SK-N-MC (cell line): Measurements from ENCODE around the gene CUX1.
"Not testable (repeated sequence)": the region's sequence is repeated elsewhere in the genome, so short reads cannot be mapped to it uniquely, and the experiment has no call there.

Experiments used
- EZH2 ChIP-seq: fragments of 200-600 bp; sonication (generic); IDR thresholded peaks from one replicate; pipeline ENCODE4 v1.6.1; 2017; ENCODE audit warnings: antibody characterized with exemption
- FOXP2 ChIP-seq: optimal IDR thresholded peaks from 2 replicates; pipeline ENCODE3; 2011; ENCODE audit warnings: mild to moderate bottlenecking, moderate library complexity; ENCODE audit not compliant: insufficient read depth; ENCODE audit errors: extremely low read length, control extremely low read depth

DNA sequence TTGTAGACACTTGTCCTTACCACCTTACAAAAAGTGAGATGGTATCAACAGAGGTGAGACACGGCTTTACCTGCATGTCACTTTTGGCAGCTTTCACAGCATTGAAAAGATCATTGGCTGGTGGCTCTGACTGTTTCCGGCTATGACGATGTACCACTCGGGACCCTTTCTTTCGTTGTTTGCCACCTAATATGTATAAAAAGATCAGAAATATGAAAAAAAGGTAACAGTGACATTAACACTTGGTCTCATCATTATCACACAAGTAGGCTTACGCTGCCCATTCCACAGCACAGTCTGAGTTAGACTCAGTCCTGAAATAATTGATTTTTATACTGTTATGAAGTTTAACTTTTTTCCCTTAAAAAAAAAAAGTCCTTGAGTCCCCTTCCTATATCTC, 509.8 kb downstream of the CUX1 start:
- not testable (repeated sequence) for TF ChIP-seq EZH2, FOXP2
